HG02763 (cell line): ENCODE data around the gene RTP5.
"Not testable (repeated sequence)": the region's sequence is repeated elsewhere in the genome, so short reads cannot be mapped to it uniquely, and the experiment has no call there.

Experiments
- ATAC-seq: cut with Tn5 transposase; IDR thresholded peaks from one replicate; pipeline ENCODE4 v1.9.1; 2021; ENCODE audit warnings: mild to moderate bottlenecking, moderate library complexity; ENCODE audit not compliant: unreplicated experiment

The RTP5 gene

GRCh38 chr2:241870081-241870541 lies 582 bp downstream of the RTP5 start:
- ATAC-seq = no peak

GRCh38 chr2:241870611-241871537 lies 1.3 kb downstream of the RTP5 start:
- no peak for ATAC-seq

DNA sequence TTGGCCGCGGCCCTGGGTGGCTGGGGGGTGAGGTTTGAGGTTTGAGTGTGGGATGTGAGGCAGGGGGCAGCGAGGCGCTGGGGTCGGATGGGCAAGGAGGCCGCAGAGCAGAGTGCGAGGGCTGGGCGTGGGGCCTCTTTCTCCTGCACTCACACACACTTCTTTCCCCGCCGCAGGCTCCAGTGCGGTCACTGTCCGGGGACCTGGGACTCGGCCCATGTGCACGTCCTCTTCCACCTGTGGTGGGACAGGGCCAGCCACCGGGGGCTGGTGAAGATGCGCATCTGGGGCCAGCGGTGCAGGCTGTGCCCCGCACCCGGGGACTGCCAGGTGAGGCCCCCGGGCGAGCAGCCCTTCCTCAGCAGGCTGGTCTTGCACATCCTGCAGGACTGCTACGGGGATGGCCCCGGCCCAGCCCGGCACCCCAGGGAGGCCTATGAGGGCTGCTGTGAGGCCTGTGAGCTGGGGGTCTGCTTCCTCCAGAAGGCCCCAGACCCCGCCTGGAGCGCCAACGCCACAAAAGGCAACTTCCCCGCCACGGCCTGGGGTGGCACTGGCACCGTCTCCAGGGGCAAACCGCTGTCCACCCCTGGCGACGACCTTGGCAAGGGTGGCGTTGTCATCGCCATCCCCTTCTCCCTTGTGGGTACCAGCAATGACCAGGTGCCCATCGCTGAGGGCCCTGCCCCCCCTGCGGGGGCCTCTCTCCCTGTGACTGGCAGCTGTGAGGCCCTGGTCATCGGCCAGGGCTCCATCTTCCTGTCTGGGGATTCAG lies 2.2 kb downstream of the RTP5 start:
- no peak for ATAC-seq

DNA sequence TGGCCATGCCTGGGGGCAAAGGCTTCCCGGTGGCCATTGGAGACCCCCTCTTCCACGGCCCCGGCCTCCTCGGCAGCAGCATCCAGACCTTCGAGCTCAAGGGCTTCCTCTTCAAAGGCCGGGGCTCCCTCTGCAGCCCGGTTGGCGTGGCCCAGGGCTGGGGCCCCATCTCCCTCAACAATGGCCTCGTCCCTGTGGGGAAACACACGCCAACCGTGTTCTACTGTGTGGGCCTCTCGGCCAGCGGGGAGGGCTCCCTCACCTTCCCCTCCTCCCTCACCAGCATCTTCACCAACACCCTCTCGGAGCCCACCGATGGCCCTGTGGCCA lies 2.7 kb downstream of the RTP5 start:
- no peak for ATAC-seq

GRCh38 chr2:241873081-241873802 lies 3.7 kb downstream of the RTP5 start:
- ATAC-seq = no peak

DNA sequence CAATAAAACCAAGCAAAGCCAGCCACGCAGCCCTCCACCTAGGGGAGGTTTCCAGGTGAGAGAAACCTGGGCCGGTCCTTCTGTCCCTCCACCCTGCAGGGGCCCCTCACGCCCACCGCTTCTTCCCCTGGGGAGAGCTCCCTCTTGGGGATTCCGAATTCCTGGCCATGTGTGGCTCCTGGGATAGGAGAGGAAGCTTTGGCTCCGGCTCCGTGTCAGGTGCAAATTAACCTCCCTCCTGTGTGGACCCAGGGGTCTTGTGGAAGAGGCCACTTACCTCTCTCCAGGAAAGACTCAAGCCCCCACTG lies 4.2 kb downstream of the RTP5 start:
- no peak for ATAC-seq

DNA sequence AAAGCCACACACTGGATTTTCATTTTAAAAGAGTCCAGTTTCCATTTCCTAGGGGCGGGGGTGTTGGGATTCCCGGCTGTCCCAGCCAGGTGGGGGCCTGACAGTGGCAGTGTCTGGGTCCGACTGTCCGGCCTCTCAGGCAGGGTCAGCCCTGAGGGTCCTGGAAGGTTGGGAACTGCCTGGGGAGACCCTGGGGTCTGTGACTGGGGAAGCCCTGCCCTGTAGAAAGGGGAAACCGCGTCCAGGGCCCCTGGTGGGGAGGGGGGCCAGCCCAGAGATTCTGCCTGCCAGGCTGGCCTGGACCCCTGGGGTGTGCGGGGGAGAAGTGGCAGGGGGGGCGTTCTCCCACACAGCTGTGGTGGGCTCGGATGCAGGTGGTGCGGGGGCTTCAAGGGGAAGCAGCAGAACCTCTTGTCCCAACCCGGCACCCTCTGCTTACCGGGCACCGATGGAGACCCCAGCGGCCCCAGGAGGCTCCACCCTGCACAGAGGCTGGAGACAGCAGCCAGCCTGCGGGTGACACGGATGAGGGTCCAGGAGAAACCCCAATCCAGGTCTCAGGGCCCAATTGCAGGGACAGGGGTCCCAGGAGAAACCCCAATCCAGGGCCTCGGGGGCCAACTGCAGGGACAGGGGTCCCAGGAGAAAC lies 4.9 kb downstream of the RTP5 start:
- no peak for ATAC-seq

DNA sequence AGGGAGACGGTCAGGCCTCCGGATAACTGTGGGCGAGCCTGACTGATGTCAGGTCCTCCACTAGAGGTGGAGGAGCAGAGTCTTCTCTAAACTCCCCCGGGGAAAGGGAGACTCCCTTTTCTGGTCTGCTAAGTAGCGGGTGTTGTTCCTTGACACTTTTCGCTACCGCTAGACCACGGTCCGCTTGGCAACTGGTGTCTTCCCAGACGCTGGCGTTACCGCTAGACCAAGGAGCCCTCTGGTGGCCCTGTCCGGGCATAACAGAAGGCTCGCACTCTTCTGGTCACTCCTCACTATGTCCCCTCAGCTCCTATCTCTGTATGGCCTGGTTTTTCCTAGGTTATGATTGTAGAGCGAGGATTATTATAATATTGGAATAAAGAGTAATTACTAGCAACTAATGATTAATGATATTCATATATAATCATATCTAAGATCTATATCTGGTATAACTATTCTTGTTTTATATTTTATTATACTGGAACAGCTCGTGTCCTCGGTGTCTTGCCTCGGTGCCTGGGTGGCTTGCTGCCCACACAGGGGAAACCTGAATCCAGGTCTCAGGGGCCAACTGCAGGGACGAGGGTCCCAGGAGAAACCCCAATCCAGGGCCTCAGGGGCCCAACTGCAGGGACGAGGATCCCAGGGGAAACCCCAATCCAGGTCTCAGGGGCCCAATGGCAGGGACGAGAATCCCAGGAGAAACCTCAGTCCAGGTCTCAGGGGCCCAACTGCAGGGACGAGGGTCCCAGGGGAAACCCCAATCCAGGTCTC lies 6.4 kb downstream of the RTP5 start:
- not testable (repeated sequence) for ATAC-seq

DNA sequence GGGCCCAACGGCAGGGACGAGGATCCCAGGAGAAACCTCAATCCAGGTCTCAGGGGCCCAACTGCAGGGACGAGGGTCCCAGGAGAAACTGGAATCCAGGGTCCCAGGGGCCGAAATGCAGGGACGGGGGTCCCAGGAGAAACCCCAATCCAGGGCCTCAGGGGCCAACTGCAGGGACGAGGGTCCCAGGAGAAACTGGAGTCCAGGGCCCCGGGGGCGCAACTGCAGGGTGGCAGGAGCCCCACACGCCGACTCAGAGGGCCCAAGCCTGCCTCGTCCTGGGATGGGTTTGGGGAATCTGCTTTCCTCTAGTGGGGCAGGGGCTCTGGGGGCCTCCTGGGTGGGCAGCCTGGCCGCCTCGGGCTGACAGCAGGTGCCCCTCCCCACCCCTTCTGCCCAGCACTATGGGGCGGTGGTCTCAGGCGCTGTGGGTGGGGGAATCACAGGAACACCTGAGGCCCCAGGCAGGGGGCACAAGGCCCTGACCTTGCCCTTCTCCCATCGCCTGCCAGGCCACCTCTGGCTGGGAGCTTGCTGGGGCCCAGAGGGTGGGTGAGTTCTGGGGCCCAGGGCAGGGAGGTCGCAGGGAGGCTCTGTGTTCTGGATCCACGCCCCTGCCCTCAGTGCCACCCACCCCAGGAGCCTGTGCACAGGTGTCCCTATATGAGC lies 7.1 kb downstream of the RTP5 start:
- ATAC-seq = no peak

GRCh38 chr2:241877197-241877685 lies 7.7 kb downstream of the RTP5 start:
- ATAC-seq = no peak

GRCh38 chr2:241877989-241878970 lies 8.8 kb downstream of the RTP5 start:
- no peak for ATAC-seq

- no peak for ATAC-seq
These were observed 9.8 kb downstream of the RTP5 start for GRCh38 chr2:241879326-241879725.

GRCh38 chr2:241880311-241881073 lies 11.0 kb downstream of the RTP5 start:
- no peak for ATAC-seq

DNA sequence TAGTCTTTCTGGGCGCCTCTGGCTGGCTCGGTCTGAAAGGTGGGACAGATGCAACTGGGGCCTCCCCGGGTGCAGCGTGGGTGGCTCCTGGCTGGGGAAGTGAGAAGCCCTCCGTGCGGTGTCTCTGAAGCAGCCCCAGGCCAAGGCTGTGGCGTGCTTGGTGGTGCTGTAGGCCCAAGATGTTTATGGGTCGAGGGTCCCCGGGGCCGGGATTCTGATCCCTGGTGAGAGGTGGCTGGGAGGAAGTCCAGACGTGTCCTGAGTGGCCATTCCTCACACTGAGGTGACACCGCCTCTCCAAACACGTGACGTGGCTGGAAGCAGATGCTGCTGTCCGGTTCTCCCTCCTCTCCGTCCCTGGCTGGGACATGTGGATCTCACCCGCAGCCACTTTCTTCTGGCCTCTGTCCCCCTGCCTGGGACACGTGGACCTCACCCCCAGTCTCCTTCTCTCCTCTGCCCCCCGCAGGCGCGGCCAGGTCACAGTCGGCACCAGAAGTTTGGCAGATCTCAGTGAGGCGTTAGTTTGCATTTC lies 12.6 kb downstream of the RTP5 start:
- peak; percentile 48 for ATAC-seq

- ATAC-seq = no peak
These were observed 15.4 kb downstream of the RTP5 start for GRCh38 chr2:241884951-241885290.

GRCh38 chr2:241885291-241885945 lies 15.9 kb downstream of the RTP5 start:
- no peak for ATAC-seq
